D341Med (cell line): ENCODE results near the gene BACE1-AS.
"Not testable (repeated sequence)": the region's sequence is repeated elsewhere in the genome, so short reads cannot be mapped to it uniquely, and the experiment has no call there.

ENCODE experiments used
- DNase-seq: peaks from one replicate; pipeline ENCODE4 v3.0.0; 2012; ENCODE audit warnings: low spot score

The BACE1-AS gene

GRCh38 chr11:117327255-117327566 lies 36.1 kb downstream of the BACE1-AS start:
- not testable (repeated sequence) for DNase-seq

DNA sequence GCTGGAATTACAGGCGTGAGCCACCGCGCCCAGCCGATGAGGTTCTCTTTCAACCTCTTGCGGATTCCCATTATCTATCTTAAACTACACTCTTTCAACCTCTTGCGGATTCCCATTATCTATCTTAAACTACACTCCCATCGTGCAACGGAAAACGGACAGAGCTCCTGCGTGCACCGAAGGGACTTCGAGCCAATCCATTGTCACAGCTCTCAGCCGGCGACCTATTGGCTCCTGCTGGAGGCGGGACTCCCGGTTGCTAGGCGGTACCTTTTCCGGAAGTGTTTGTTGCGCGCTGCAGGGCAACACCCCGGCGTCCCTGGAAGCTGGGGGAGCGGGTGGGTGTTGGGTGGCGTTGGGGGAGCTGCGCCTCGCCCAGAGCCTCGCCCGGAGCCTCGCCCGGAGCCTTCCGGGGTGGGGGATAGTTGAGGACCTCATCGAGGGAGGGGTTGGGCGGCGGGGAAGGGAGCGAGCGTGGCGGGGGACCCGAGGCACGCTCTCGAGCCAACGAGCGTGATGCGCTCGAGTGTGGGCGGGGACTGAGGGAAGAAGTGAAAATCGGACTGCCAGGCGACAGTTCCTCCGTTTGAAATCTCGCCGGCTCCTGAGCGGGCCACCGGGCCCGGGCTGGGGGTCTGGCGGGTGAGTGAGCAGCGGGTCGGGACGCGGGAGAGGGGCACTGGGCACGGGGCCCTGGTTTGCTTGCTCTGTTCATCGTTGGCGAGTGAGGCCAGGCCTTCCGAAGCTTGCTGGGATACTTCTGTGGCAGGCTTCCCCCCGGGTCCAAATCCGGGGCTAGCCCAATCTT lies 36.6 kb downstream of the BACE1-AS start, which contains the start of gene CEP164:
TSS of gene CEP164 (plus strand) at position 288 of the 808 bp plus-strand sequence. CDS start 10,733 bp downstream, outside the sequence.
- DNase-seq: peak; percentile 95

DNA sequence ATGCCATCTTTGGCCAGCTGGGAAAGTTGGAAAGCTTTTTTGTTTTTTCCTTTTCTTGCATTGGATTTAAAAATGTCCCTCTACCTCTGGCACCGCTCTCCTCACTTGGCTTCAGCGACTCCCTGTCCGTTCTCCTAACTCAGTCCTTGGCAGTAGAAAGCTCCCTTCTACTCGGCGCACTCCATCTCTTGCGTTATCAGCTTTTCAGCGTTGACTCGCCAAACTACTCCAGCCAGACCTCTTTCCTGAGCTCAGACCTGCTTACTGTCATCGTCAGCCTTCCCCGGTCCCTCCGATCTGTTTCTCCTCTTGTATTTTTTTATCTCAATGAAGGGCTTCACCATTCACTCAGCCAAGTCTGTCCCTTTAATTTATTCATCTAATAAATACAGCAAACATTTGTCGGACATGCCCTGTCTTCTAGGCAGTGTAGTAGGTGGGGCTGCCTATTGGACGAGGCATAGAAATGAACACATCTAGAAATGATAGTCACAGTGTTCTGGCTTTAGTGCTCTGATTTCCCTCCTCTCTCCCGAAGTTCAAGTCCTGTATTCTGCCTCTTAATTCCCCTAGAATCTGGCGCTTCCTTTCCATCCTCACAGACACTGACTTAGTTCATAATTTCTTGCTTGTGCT lies 37.3 kb downstream of the BACE1-AS start:
- DNase-seq: no peak

DNA sequence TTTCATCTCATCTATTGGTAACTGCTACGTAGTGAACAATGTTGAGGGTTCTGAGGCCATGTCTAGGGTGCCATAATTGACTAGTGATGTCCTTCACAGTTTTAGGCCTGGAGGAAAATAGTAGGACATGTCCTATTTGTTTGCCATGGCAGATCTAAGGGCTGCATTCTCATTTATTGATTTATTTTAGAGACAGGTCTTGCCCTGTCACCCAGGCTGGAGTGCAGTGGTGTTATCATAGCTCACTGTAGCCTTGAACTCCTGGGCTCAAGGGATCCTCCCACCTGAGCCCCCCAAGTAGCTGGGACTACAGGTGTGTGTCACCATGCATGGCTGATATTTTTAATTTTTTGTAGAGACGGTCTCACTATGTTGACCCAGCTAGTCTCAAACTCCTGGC lies 41.7 kb downstream of the BACE1-AS start:
- DNase-seq: no peak

DNA sequence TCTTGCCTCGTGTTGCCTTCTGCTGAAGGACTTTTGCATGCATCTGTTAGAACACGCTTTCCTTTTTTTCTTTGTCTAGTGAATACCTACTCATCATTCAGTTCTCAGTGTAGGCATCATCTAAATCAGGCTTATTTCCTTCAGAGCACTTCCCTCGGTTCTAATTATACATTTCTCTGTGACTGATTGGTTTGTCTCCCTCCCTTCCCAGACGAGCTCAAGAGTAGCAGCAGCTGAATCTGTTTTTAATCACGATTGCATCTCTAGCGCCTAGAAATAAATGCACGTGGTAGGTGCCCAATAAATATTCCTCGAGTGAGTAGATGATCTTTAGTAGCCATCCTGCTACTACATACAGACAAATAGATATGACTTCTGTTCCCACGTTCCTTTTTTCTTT lies 42.8 kb downstream of the BACE1-AS start:
- DNase-seq: no peak

DNA sequence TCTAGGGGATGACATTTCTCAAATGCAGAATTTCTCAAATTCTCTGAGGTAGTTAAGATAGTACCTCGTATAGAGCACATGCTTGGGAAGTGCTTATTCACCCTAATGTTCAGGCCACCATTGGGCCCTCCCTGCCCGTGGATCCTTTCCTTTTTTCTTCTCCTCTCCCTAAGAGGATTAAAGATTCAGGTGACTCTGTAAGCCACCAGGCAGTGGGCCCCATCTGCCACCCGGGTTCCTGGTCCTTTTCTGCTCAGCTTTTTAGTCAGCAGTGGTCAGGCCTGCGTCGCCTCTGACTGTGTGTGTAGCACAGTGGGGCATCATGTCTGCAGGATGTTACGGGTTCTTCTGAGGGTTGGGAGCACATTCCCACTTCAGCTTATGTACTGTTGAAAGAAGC lies 43.8 kb downstream of the BACE1-AS start:
- DNase-seq: peak; percentile 82

- no peak for DNase-seq
Measured at GRCh38 chr11:117335399-117335798, 44.3 kb downstream of the BACE1-AS start.

GRCh38 chr11:117337076-117337475 lies 45.9 kb downstream of the BACE1-AS start:
- DNase-seq: no peak
